IMR-90 (cell line): ENCODE data around the gene FADS2. TPM values are rescaled to one million over a fixed set of nuclear protein-coding genes. Genes with fewer than 3 reads are reported as not detected.

Source experiments
- ATAC-seq: fragments of 200-7000 bp; cut with Tn5 transposase; 2 replicates; pipeline ENCODE4 v1.9.1; 2020; ENCODE audit warnings: low read depth, mild to moderate bottlenecking, moderate library complexity
- BruUV-seq: library from RNA; stranded (reverse); fragments of 400-500 nt; replicated peaks from 2 replicates; lab custom pipeline; 2021; lab: Mats Ljungman, UMichigan
- CTCF ChIA-PET: fragments of 300-600 bp; formaldehyde crosslinking; extraction: SDS; loops from one replicate; lab custom pipeline; 2021; ENCODE audit warnings: antibody characterized with exemption; lab: Yijun Ruan, JAX
- POLR2A ChIA-PET: fragments of 300-600 bp; sonication (Branson Sonifier 250); formaldehyde crosslinking; loops from one replicate; lab custom pipeline; 2022; ENCODE audit warnings: antibody characterized with exemption; ENCODE audit not compliant: unreplicated experiment; lab: Charles Lee
- DNase-seq: peaks from one replicate; pipeline ENCODE4 v3.0.0; 2013
- H2AFZ ChIP-seq: replicated peaks from 2 replicates; pipeline ENCODE3; 2013; ENCODE audit warnings: low read length, mild to moderate bottlenecking; ENCODE audit not compliant: poor library complexity
- H2AK5ac ChIP-seq: 2 replicates; pipeline ENCODE4 v1.6.1; 2013; ENCODE audit warnings: low read depth, low read length, inconsistent platforms
- H2AK9ac ChIP-seq: replicated peaks from 2 replicates; pipeline ENCODE3; 2013; ENCODE audit warnings: mild to moderate bottlenecking, low read depth, low read length, moderate library complexity; ENCODE audit not compliant: poor library complexity
- H2BK120ac ChIP-seq: 2 replicates; pipeline ENCODE4 v1.6.1; 2013; ENCODE audit warnings: low read depth, low read length, inconsistent platforms
- H2BK15ac ChIP-seq: 3 replicates; pipeline ENCODE4 v1.6.1; 2013; ENCODE audit warnings: low read depth, low read length, inconsistent platforms
- H2BK20ac ChIP-seq: 2 replicates; pipeline ENCODE4 v1.6.1; 2013; ENCODE audit warnings: low read depth, mild to moderate bottlenecking, inconsistent platforms, low read length, moderate library complexity
- H2BK5ac ChIP-seq: 2 replicates; pipeline ENCODE4 v1.6.1; 2013; ENCODE audit warnings: mild to moderate bottlenecking, low read depth, low read length, inconsistent platforms; ENCODE audit not compliant: poor library complexity, severe bottlenecking
- H3K14ac ChIP-seq: replicated peaks from 2 replicates; pipeline ENCODE4 v1.6.1; 2013; ENCODE audit warnings: low read depth, low read length, inconsistent platforms
- H3K18ac ChIP-seq: 2 replicates; pipeline ENCODE4 v1.6.1; 2013; ENCODE audit warnings: low read depth, low read length, control low read depth
- H3K23ac ChIP-seq: 2 replicates; pipeline ENCODE4 v1.6.1; 2013; ENCODE audit warnings: low read depth, low read length, inconsistent platforms
- H3K27ac ChIP-seq: 2 replicates; pipeline ENCODE4 v1.5.1; 2013; ENCODE audit warnings: mild to moderate bottlenecking, control low read depth, low read length; ENCODE audit not compliant: insufficient read depth
- H3K27me3 ChIP-seq: 2 replicates; pipeline ENCODE4 v1.6.1; 2013; ENCODE audit warnings: low read length; ENCODE audit not compliant: control insufficient read depth, insufficient read depth
- H3K36me3 ChIP-seq: 2 replicates; pipeline ENCODE4 v1.6.1; 2013; ENCODE audit warnings: low read length, mixed read lengths; ENCODE audit not compliant: control insufficient read depth, insufficient read depth
- H3K4ac ChIP-seq: 2 replicates; pipeline ENCODE4 v1.6.1; 2013; ENCODE audit warnings: low read depth, low read length, inconsistent platforms
- H3K4me1 ChIP-seq: 2 replicates; pipeline ENCODE4 v1.6.1; 2013; ENCODE audit warnings: low read length, mixed read lengths; ENCODE audit not compliant: control insufficient read depth, insufficient read depth
- H3K4me2 ChIP-seq: 2 replicates; pipeline ENCODE4 v1.6.1; 2013; ENCODE audit warnings: low read depth, mild to moderate bottlenecking, control low read depth, low read length, moderate library complexity
- H3K4me3 ChIP-seq: 2 replicates; pipeline ENCODE4 v1.5.1; 2013; ENCODE audit warnings: low read depth, mild to moderate bottlenecking, control low read depth, low read length, moderate library complexity; ENCODE audit not compliant: insufficient read depth
- H3K56ac ChIP-seq: 2 replicates; pipeline ENCODE4 v1.6.1; 2013; ENCODE audit warnings: low read length, inconsistent platforms; ENCODE audit not compliant: insufficient read depth; ENCODE audit errors: extremely low read depth
- H3K79me1 ChIP-seq, 2 experiments: 2 replicates each; pipeline ENCODE4 v1.6.1; 2013; ENCODE audit warnings: low read length in 2 of 2, inconsistent platforms in 1 of 2, low read depth in 1 of 2
- H3K9ac ChIP-seq: 2 replicates; pipeline ENCODE4 v1.6.1; 2013; ENCODE audit warnings: low read depth, low read length, control low read depth
- H3K9me1 ChIP-seq: 2 replicates; pipeline ENCODE4 v1.6.1; 2013; ENCODE audit warnings: low read length, inconsistent platforms; ENCODE audit not compliant: insufficient read depth
- H3K9me3 ChIP-seq: 2 replicates; pipeline ENCODE4 v1.6.1; 2013; ENCODE audit warnings: low read length; ENCODE audit not compliant: control insufficient read depth, insufficient read depth
- H4K20me1 ChIP-seq: 2 replicates; pipeline ENCODE4 v1.6.1; 2013; ENCODE audit warnings: low read length, inconsistent platforms; ENCODE audit not compliant: insufficient read depth
- H4K5ac ChIP-seq: 2 replicates; pipeline ENCODE4 v1.6.1; 2013; ENCODE audit warnings: mild to moderate bottlenecking, low read depth, low read length, control low read depth
- H4K8ac ChIP-seq, 2 experiments: 2 replicates each; pipeline ENCODE4 v1.6.1; 2013; ENCODE audit warnings: low read depth in 2 of 2, low read length in 2 of 2, control low read depth in 1 of 2, inconsistent platforms in 1 of 2
- H4K91ac ChIP-seq: 2 replicates; pipeline ENCODE4 v1.6.1; 2013; ENCODE audit warnings: low read depth, low read length, inconsistent platforms; ENCODE audit not compliant: insufficient read depth
- BHLHE40 ChIP-seq: fragments of 150-350 bp; IDR thresholded peaks from 2 replicates; pipeline ENCODE4 v1.6.1; 2016; ENCODE audit warnings: mild to moderate bottlenecking, low read depth, low read length
- CEBPB ChIP-seq: IDR thresholded peaks from 2 replicates; pipeline ENCODE4 v1.6.1; 2012; ENCODE audit warnings: low read depth, low read length, improper control_type of control experiment
- CHD1 ChIP-seq: IDR thresholded peaks from 2 replicates; pipeline ENCODE4 v1.6.1; 2012; ENCODE audit warnings: low read depth, low read length, improper control_type of control experiment
- FOS ChIP-seq: fragments of 150-350 bp; IDR thresholded peaks from 2 replicates; pipeline ENCODE4 v1.6.1; 2016; ENCODE audit warnings: low read depth, low read length
- MAZ ChIP-seq: IDR thresholded peaks from 2 replicates; pipeline ENCODE4 v1.6.1; 2012; ENCODE audit warnings: low read depth, mild to moderate bottlenecking, low read length, improper control_type of control experiment, moderate library complexity, borderline replicate concordance
- NFE2L2 ChIP-seq: fragments of 150-350 bp; IDR thresholded peaks from 2 replicates; pipeline ENCODE4 v1.6.1; 2016; ENCODE audit warnings: low read depth, mild to moderate bottlenecking, low read length
- POLR2A ChIP-seq: IDR thresholded peaks from 2 replicates; pipeline ENCODE4 v1.6.1; 2012; ENCODE audit warnings: mild to moderate bottlenecking, low read depth, low read length
- RFX5 ChIP-seq: IDR thresholded peaks from 2 replicates; pipeline ENCODE4 v1.8.0; 2012; ENCODE audit warnings: low read depth, mild to moderate bottlenecking, low read length, moderate library complexity
- SMC3 ChIP-seq: fragments of 150-350 bp; IDR thresholded peaks from 2 replicates; pipeline ENCODE4 v1.6.1; 2016; ENCODE audit warnings: low read depth, mild to moderate bottlenecking, antibody characterized with exemption, low read length, moderate library complexity
- WGBS, 2 experiments: methylation state at CpG; one replicate each; pipeline versions ENCODE4 v1.1.5 to v1.1.7; 2013; ENCODE audit warnings: missing lambda C conversion rate in 2 of 2; ENCODE audit not compliant: insufficient read length in 1 of 2; ENCODE audit errors: extremely low coverage in 2 of 2; 5-methylcytosine and 5-hydroxymethylcytosine counted together
- dilution Hi-C: fragments of 300-500 bp; cut with HindIII; formaldehyde crosslinking; loops from one replicate; pipeline ENCODE4 v1.14.3; 2018; ENCODE audit warnings: low sequenced_read_pairs; ENCODE audit not compliant: unreplicated experiment
- in situ Hi-C: fragments of 300-500 bp; cut with MboI; formaldehyde crosslinking; loops from 3 replicates; pipeline ENCODE4 v1.14.3; 2019; ENCODE audit warnings: low sequenced_read_pairs, inconsistent platforms, mixed read lengths
- intact Hi-C: fragments of 100-400 bp; cut with micrococcal nuclease; formaldehyde crosslinking; loops from 2 replicates; pipeline ENCODE4 v1.10.0; 2022
- polyA plus RNA-seq, 3 experiments: library from polyadenylated mRNA; depleted of rRNA; stranded (reverse); fragments of >200 nt; gene quantifications; 2 replicates each; pipeline ENCODE4 v1.2.3, GENCODE V29; 2012; ENCODE audit warnings: low replicate concordance in 1 of 3
- total RNA-seq: library from RNA; depleted of rRNA; stranded (reverse); fragments of >200 nt; gene quantifications from 2 replicates; pipeline ENCODE4 v1.2.3, GENCODE V29; 2012
- TF ChIP-seq, protein P1 (sequence below): fragments of 150-350 bp; IDR thresholded peaks from 2 replicates; pipeline ENCODE4 v1.6.1; 2017; ENCODE audit warnings: mild to moderate bottlenecking, antibody characterized with exemption, low read length, low read depth

The FADS2 gene
- total and polyA plus RNA-seq, 2 of the 4 experiments (the other 2 are of a cell fraction) = 33.3 to 88.4 TPM

GRCh38 chr11:61885784-61886580 is 57.9 kb downstream of the FADS2 start:
- H3K27me3 ChIP-seq = no peaks in the 10 kb centered on the region
- no peak for TF ChIP-seq NFE2L2
- TF ChIP-seq, protein P1, sequence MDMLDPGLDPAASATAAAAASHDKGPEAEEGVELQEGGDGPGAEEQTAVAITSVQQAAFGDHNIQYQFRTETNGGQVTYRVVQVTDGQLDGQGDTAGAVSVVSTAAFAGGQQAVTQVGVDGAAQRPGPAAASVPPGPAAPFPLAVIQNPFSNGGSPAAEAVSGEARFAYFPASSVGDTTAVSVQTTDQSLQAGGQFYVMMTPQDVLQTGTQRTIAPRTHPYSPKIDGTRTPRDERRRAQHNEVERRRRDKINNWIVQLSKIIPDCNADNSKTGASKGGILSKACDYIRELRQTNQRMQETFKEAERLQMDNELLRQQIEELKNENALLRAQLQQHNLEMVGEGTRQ = no peak
- no peak for TF ChIP-seq CEBPB
- no peak for TF ChIP-seq MAZ
- no peak for TF ChIP-seq FOS
- no peak for TF ChIP-seq BHLHE40
- no peak for TF ChIP-seq POLR2A
- TF ChIP-seq RFX5 = no peak
- TF ChIP-seq SMC3 = no peak
- no peak for TF ChIP-seq CHD1
- H2BK20ac ChIP-seq = no peak overlapping the region
- DNase-seq (no peak), ATAC-seq (no peak)
- H3K4ac ChIP-seq = no peak overlapping the region; the same call in 1 of the 2 replicates
- H2AK5ac ChIP-seq = 0 out of 2 replicates have a peak overlapping the region, but pooled peaks have one; percentile 25
- no peak overlapping the region for H3K27ac ChIP-seq
- no peak overlapping the region for H3K9ac ChIP-seq
- no peak overlapping the region for H4K8ac ChIP-seq
- dilution Hi-C loops (no loop called here), in situ Hi-C loops (no loop called here), intact Hi-C loops (no loop called here)
- no peak overlapping the region for H2BK5ac ChIP-seq
- BruUV-seq = no TSS peak
- POLR2A ChIA-PET = no interaction called here
- H4K5ac ChIP-seq = no peak overlapping the region
- no peak overlapping the region for H3K4me3 ChIP-seq
- H3K79me1 ChIP-seq = peaks cover 33 to 94% of the 10 kb centered on the region in 2 experiments
- no peak overlapping the region for H2BK120ac ChIP-seq
- H2AK9ac ChIP-seq = peak overlapping the region; percentile 20
- peaks cover 22% of the 10 kb centered on the region for H3K9me1 ChIP-seq
- peaks cover 24% of the 10 kb centered on the region for H3K4me1 ChIP-seq
- no peak overlapping the region for H3K4me2 ChIP-seq
- no peaks in the 10 kb centered on the region; the same call in 1 of the 2 replicates for H3K36me3 ChIP-seq
- peaks cover 3% of the 10 kb centered on the region; the same call in 1 of the 2 replicates for H3K9me3 ChIP-seq
- peaks cover 22% of the 10 kb centered on the region; the same call in 1 of the 2 replicates for H4K20me1 ChIP-seq
- no peak overlapping the region for H2BK15ac ChIP-seq
- no peak overlapping the region for H3K23ac ChIP-seq
- H3K56ac ChIP-seq = no peak overlapping the region
- no peak overlapping the region for H3K18ac ChIP-seq
- CTCF ChIA-PET = no interaction called here
- H4K91ac ChIP-seq = no peak overlapping the region
- no peak overlapping the region for H3K14ac ChIP-seq
- no peak overlapping the region for H2AFZ ChIP-seq
- 90% methylated on average over 2 of the region's 13 CpGs; no CpG with 5 or more reads in 1 of the 2 experiments for WGBS, 2 experiments
